ENCODE measurements around the gene PCNT. TPM values are rescaled to one million over a fixed set of nuclear protein-coding genes. Genes with fewer than 3 reads are reported as not detected.

PCNT gene, protein sequence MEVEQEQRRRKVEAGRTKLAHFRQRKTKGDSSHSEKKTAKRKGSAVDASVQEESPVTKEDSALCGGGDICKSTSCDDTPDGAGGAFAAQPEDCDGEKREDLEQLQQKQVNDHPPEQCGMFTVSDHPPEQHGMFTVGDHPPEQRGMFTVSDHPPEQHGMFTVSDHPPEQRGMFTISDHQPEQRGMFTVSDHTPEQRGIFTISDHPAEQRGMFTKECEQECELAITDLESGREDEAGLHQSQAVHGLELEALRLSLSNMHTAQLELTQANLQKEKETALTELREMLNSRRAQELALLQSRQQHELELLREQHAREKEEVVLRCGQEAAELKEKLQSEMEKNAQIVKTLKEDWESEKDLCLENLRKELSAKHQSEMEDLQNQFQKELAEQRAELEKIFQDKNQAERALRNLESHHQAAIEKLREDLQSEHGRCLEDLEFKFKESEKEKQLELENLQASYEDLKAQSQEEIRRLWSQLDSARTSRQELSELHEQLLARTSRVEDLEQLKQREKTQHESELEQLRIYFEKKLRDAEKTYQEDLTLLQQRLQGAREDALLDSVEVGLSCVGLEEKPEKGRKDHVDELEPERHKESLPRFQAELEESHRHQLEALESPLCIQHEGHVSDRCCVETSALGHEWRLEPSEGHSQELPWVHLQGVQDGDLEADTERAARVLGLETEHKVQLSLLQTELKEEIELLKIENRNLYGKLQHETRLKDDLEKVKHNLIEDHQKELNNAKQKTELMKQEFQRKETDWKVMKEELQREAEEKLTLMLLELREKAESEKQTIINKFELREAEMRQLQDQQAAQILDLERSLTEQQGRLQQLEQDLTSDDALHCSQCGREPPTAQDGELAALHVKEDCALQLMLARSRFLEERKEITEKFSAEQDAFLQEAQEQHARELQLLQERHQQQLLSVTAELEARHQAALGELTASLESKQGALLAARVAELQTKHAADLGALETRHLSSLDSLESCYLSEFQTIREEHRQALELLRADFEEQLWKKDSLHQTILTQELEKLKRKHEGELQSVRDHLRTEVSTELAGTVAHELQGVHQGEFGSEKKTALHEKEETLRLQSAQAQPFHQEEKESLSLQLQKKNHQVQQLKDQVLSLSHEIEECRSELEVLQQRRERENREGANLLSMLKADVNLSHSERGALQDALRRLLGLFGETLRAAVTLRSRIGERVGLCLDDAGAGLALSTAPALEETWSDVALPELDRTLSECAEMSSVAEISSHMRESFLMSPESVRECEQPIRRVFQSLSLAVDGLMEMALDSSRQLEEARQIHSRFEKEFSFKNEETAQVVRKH (N-terminal part only)
- 39.5 and 45.1 TPM in 2 replicates for total RNA-seq (2021; fragmentation: NEBNext Ultra II Directional; extraction: Animal tissue kit (Norgen Biotek cat#: 25700))
- 9.9 and 12.0 TPM in 2 replicates for polyA plus RNA-seq (2011; rRNA removed)
- polyA plus RNA-seq (2011; cell fraction: cytosol; rRNA removed): 14.8 TPM
- 59.4 TPM for polyA plus RNA-seq (2011; cell fraction: nucleus; rRNA removed)
- polyA plus RNA-seq (2012, experiment 1 of 2): 22.2 to 29.2 TPM (median 25.6 TPM) in 4 replicates
- 4.6 TPM for polyA plus RNA-seq (2012, experiment 2 of 2)
- polyA plus RNA-seq (2013, experiment 1 of 2): 16.7 TPM
- polyA plus RNA-seq (2013, experiment 2 of 2): 13.8 TPM
- 79.7 and 87.0 TPM in 2 replicates for polyA minus RNA-seq (2011; rRNA and poly(A)+ RNA removed)
- 19.8 TPM for polyA minus RNA-seq (2011; cell fraction: cytosol; rRNA and poly(A)+ RNA removed)
- polyA minus RNA-seq (2011; cell fraction: nucleus; rRNA and poly(A)+ RNA removed): 25.9 TPM
- long read RNA-seq, experiment 1, partial matches to known transcripts: 4 of 7 reads
- long read RNA-seq, experiment 1, other reads (novel, unspliced or antisense): 3 of 7 reads
- long read RNA-seq, experiment 2, partial matches to known transcripts: 2 of 3 reads
- long read RNA-seq, experiment 2, other reads (novel, unspliced or antisense): 1 of 3 reads

DNA sequence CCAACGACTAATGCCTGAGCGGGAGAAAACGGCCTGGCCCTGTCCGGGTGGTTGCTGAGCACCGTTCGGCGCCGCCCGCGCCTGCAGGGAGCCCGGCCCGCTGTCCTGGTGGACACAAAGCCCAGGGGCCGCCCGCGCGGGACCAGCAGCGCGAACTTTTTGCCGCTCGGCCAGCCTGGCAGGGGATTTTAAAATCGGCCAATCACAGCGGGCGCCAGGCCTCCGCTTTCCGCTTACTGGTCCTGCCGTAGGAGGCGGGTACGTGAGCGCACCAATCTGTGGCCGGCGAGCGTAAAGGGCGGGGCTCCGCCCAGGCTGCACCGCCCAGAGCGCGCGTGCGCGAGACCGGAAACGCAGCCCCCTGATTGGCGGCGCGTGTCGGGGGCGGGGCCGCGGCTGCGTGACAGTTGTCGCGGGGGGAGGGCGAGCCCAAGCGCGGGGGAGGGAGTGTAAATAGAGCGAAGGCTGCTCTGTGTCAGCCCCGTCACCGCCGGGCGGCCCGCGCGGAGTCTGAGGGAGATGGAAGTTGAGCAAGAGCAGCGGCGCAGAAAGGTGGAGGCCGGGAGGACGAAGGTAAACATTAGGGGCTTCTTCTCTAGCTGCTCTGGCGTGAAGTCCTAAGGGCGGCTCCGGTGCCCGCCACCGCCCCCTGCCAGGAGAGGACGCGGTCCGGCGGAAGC lies at the start of gene PCNT, which contains the start of gene C21orf58:
PCNT (plus strand) TSS at position 447 of the 680 bp plus-strand sequence; CDS start at position 520, 73 bp downstream.
C21orf58 (minus strand) TSS at position 161 of the 680 bp plus-strand sequence. CDS start 1,132 bp downstream, outside the sequence.
- Histone ChIP-seq H3K4me1 (replicated peaks in 1 of 4; ENCODE audit: control insufficient read depth in 3 of 4, insufficient read depth in 4 of 4, low read length in 3 of 4) (peaks cover 0 to 9% (median 6%) of the 10 kb centered on the region in 4 experiments; a peak in 6 of 7 replicates), H3K23me2 (ENCODE audit: low read depth, low read length) (peaks cover 14% of the 10 kb centered on the region), H2BK12ac (ENCODE audit: low read depth, low read length) (no peak within 1 kb of the TSS), H2BK120ac (replicated peaks; ENCODE audit: low read depth, low read length) (no peak within 1 kb of the TSS), H3K9me3 (ENCODE audit: insufficient read depth in 2 of 2, low read depth in 1 of 2, low read length in 1 of 2) (no peaks in the 10 kb centered on the region), H3K36me3 (ENCODE audit: control insufficient read depth in 2 of 4, insufficient read depth in 4 of 4, low read length in 3 of 4) (peaks cover 0 to 8% (median 7%) of the 10 kb centered on the region in 4 experiments; a peak in 4 of 8 replicates), H3K27ac (ENCODE audit: low read depth, low read length) (peak within 1 kb of the TSS; percentile 86), H3K4me3 (ENCODE audit: extremely low read depth in 1 of 4, insufficient read depth in 2 of 4, low read depth in 3 of 4, low read length in 4 of 4) (peak within 1 kb of the TSS; percentile 92 to 96 (median 94)), H3K56ac (replicated peaks; ENCODE audit: insufficient read length, low read depth, low read length) (peak within 1 kb of the TSS; percentile 88), H3K4ac (replicated peaks; ENCODE audit: insufficient read length, low read depth, low read length) (peak within 1 kb of the TSS; percentile 99), H2AFZ (ENCODE audit: low read length) (no peak within 1 kb of the TSS), H4K91ac (replicated peaks; ENCODE audit: insufficient read length, low read length) (peak within 1 kb of the TSS; percentile 94), H3K27me3 (replicated peaks in 1 of 4; ENCODE audit: control insufficient read depth in 3 of 4, extremely low read depth in 1 of 4, insufficient read depth in 3 of 4, low read length in 3 of 4) (no peaks in the 10 kb centered on the region), H2BK20ac (ENCODE audit: low read length) (no peak within 1 kb of the TSS), H4K20me1 (replicated peaks in 1 of 2; ENCODE audit: control insufficient read depth in 1 of 2, insufficient read depth in 2 of 2, low read length in 2 of 2) (peaks cover 5 to 19% of the 10 kb centered on the region in 2 experiments), H4K8ac (ENCODE audit: extremely low read depth, insufficient read depth, low read length) (peak within 1 kb of the TSS; percentile 99), H2BK15ac (ENCODE audit: low read length) (no peak within 1 kb of the TSS), H3K18ac (ENCODE audit: extremely low read depth, low read length) (peak within 1 kb of the TSS; percentile 96), H3K4me2 (ENCODE audit: insufficient read depth in 1 of 2, low read depth in 2 of 2, low read length in 2 of 2) (peak within 1 kb of the TSS; percentile 78 to 97), H2BK5ac (ENCODE audit: low read depth, low read length) (peak within 1 kb of the TSS; percentile 90), H3K79me1 (ENCODE audit: low read depth, low read length) (peaks cover 17% of the 10 kb centered on the region), H4K5ac (ENCODE audit: insufficient read length, low read depth, low read length) (peak within 1 kb of the TSS; percentile 89), H3K14ac (ENCODE audit: insufficient read length) (no peak within 1 kb of the TSS), H3K9ac (replicated peaks in 1 of 4; ENCODE audit: extremely low read depth in 1 of 4, low read depth in 3 of 4, low read length in 3 of 4) (peak within 1 kb of the TSS; percentile 79 to 98 (median 92)), H3K23ac (ENCODE audit: insufficient read length) (no peak within 1 kb of the TSS), H3K79me2 (ENCODE audit: control insufficient read depth in 1 of 2, insufficient read depth in 2 of 2, low read length in 2 of 2) (peaks cover 11 to 56% of the 10 kb centered on the region in 2 experiments), H2AK5ac (ENCODE audit: low read depth, low read length) (no peak within 1 kb of the TSS)
- POLR2A ChIA-PET (ENCODE audit: partially characterized antibody): interaction anchor here (0.7 to 2.7 kb wide), 9 partner anchors 10 to 94 kb away, joined by 3 to 17 read pairs (median 5); partner anchors contain the start of genes MCM3AP and YBEY
- DNase-seq (ENCODE audit: low read depth in 1 of 2, low spot score in 2 of 2) (peak; percentile 88 to 96), FAIRE-seq (no peak)
- CTCF ChIA-PET (ENCODE audit: partially characterized antibody): interaction anchor here (0.8 to 1.2 kb wide), 2 partner anchors 11 to 352 kb away, joined by 3 read pairs; no protein-coding TSS in a partner anchor
- WGBS, 2 experiments (ENCODE audit: extremely low coverage in 1 of 2, insufficient coverage in 1 of 2, insufficient read length in 1 of 2, insufficient replicate concordance in 2 of 2, low coverage in 1 of 2, low lambda C conversion rate in 2 of 2, missing lambda C conversion rate in 1 of 2): 4% methylated on average over 67 of the region's 76 CpGs; no CpG with 5 or more reads in 1 of the 2 experiments
- TF ChIP-seq TAF7 (optimal IDR thresholded peaks at IDR 0.05; ENCODE audit: borderline replicate concordance, low read depth, low read length): peak; percentile 94
- 0 out of 2 replicates have a peak, but pooled peaks have one; percentile 28 for TF ChIP-seq SP4 (IDR thresholded peaks at IDR 0.05; ENCODE audit: low read length)
- TF ChIP-seq SAP30 (IDR thresholded peaks at IDR 0.05; ENCODE audit: insufficient read depth, insufficient replicate concordance, low read length): peak; percentile 39
